K562 (cell line): ENCODE measurements around the gene MMP24OS. TPM values are rescaled to one million over a fixed set of nuclear protein-coding genes. Genes with fewer than 3 reads are reported as not detected.

Experiments
- ATAC-seq: fragments of 200-7000 bp; cut with Tn5 transposase; 3 replicates; pipeline ENCODE4 v1.9.1; 2020; ENCODE audit warnings: moderate library complexity
- BruUV-seq: library from RNA; stranded (reverse); fragments of 400-500 nt; replicated peaks from 2 replicates; lab custom pipeline; 2021; lab: Mats Ljungman, UMichigan
- CTCF ChIA-PET: fragments of 300-600 bp; formaldehyde crosslinking; extraction: SDS; loops from one replicate; lab custom pipeline; 2021; ENCODE audit warnings: low intra/inter-chr PET ratio; lab: Yijun Ruan, JAX
- POLR2A ChIA-PET: fragments of 300-600, 350-650 bp; sonication (Branson Sonifier 250); formaldehyde crosslinking; extraction: SDS; loops from one replicate; lab custom pipeline; 2021; ENCODE audit warnings: antibody characterized with exemption, inconsistent platforms; lab: Yijun Ruan, JAX
- DNase-seq, 4 experiments: peaks; one replicate each; pipeline versions ENCODE4 v3.0.0 to v3.0.0-alpha.2; 2011 to 2018; ENCODE audit warnings: low spot score in 3 of 4, mixed read lengths in 3 of 4; ENCODE audit errors: extremely low read depth in 1 of 4
- FAIRE-seq: peaks from 2 replicates; lab custom pipeline; 2011; peaks lifted over from hg19 to GRCh38; lab: Jason Lieb, UNC
- H2AFZ ChIP-seq: 2 replicates; pipeline ENCODE4 v1.6.0; 2011; ENCODE audit warnings: low read depth, low read length, control low read depth, inconsistent platforms
- H3K27ac ChIP-seq: fragments of 200-600 bp; 3 replicates; pipeline ENCODE4 v1.8.0; 2011; ENCODE audit warnings: low read depth, mild to moderate bottlenecking, control low read depth, inconsistent platforms, low read length, moderate library complexity, mixed read lengths; ENCODE audit errors: extremely low read depth
- H3K27me3 ChIP-seq, 2 experiments: fragments of 300-600 bp in 1 of 2; 2 replicates in 1 of 2; 3 replicates in 1 of 2; pipeline versions ENCODE4 v1.6.0 to v1.8.0; 2011; ENCODE audit warnings: inconsistent platforms in 2 of 2, low read length in 2 of 2, mild to moderate bottlenecking in 1 of 2, mixed read lengths in 1 of 2, moderate library complexity in 1 of 2; ENCODE audit not compliant: control insufficient read depth in 2 of 2, insufficient read depth in 2 of 2
- H3K36me3 ChIP-seq: fragments of 300-600 bp; 3 replicates; pipeline ENCODE4 v1.8.0; 2011; ENCODE audit warnings: mild to moderate bottlenecking, low read length, inconsistent platforms; ENCODE audit not compliant: control insufficient read depth, insufficient read depth
- H3K4me1 ChIP-seq, 2 experiments: fragments of 200-600 bp in 1 of 2; replicated peaks in 1 of 2; 2 replicates in 1 of 2; 3 replicates in 1 of 2; pipeline versions ENCODE4 v1.5.1 to v1.8.0; 2011; ENCODE audit warnings: inconsistent platforms in 2 of 2, low read length in 2 of 2, mild to moderate bottlenecking in 1 of 2, mixed read lengths in 1 of 2, moderate library complexity in 1 of 2; ENCODE audit not compliant: control insufficient read depth in 2 of 2, insufficient read depth in 2 of 2
- H3K4me2 ChIP-seq: 2 replicates; pipeline ENCODE4 v1.6.1; 2011; ENCODE audit warnings: low read length, control low read depth, inconsistent platforms, mixed read lengths; ENCODE audit not compliant: insufficient read depth
- H3K4me3 ChIP-seq: fragments of 200-600 bp; sonication (generic), shearing (Covaris generic); 2 replicates; pipeline ENCODE4 v1.5.1; 2016; ENCODE audit warnings: control low read depth, inconsistent platforms
- H3K79me2 ChIP-seq: fragments of 200-600 bp; 3 replicates; pipeline ENCODE4 v1.8.0; 2011; ENCODE audit warnings: low read length, inconsistent platforms; ENCODE audit not compliant: control insufficient read depth, insufficient read depth
- H3K9ac ChIP-seq, 2 experiments: 2 replicates each; pipeline versions ENCODE4 v1.6.0 to v1.6.1; 2011; ENCODE audit warnings: low read depth in 2 of 2, low read length in 2 of 2, control low read depth in 1 of 2, inconsistent platforms in 1 of 2, mild to moderate bottlenecking in 1 of 2, mixed read lengths in 1 of 2; ENCODE audit not compliant: insufficient read depth in 1 of 2
- H3K9me1 ChIP-seq: one replicate; pipeline ENCODE4 v1.6.0; 2011; ENCODE audit warnings: inconsistent platforms, mild to moderate bottlenecking, low read length, moderate library complexity; ENCODE audit not compliant: control insufficient read depth, insufficient read depth
- H3K9me3 ChIP-seq: replicated peaks from 2 replicates; pipeline ENCODE4 v1.5.1; 2011; ENCODE audit warnings: low read depth, low read length, inconsistent platforms; ENCODE audit not compliant: control insufficient read depth, insufficient read depth
- H4K20me1 ChIP-seq: replicated peaks from 2 replicates; pipeline ENCODE4 v1.6.1; 2011; ENCODE audit warnings: low read length, inconsistent platforms, mixed read lengths; ENCODE audit not compliant: control insufficient read depth, insufficient read depth
- BRD9 ChIP-seq: fragments of 450-650 bp; IDR thresholded peaks from 2 replicates; pipeline ENCODE4 v1.6.1; 2018; ENCODE audit warnings: low read depth; ENCODE audit not compliant: partially characterized antibody
- CBFA2T3 ChIP-seq: fragments of 450-650 bp; IDR thresholded peaks from 2 replicates; pipeline ENCODE4 v1.6.1; 2017
- DDX20 ChIP-seq: fragments of 450-650 bp; IDR thresholded peaks from 2 replicates; pipeline ENCODE4 v1.6.1; 2016; ENCODE audit warnings: missing genetic modification characterization, low read depth, mild to moderate bottlenecking, missing compliant biosample characterization, moderate library complexity
- MYC ChIP-seq, 2 experiments: fragments of 250-450 bp in 1 of 2; sonication (Bioruptor Pico) in 1 of 2; IDR thresholded peaks; 2 replicates each; pipeline versions ENCODE4 v1.5.1 to v1.6.1; 2012 to 2021; ENCODE audit warnings: low read depth in 2 of 2, borderline replicate concordance in 1 of 2, improper control_type of control experiment in 1 of 2, low read length in 1 of 2, mild to moderate bottlenecking in 1 of 2, moderate library complexity in 1 of 2
- NCOA1 ChIP-seq: fragments of 450-650 bp; IDR thresholded peaks from 2 replicates; pipeline ENCODE4 v1.6.1; 2016; ENCODE audit warnings: low read depth
- NFE2L1 ChIP-seq: fragments of 450-650 bp; IDR thresholded peaks from 2 replicates; pipeline ENCODE4 v1.6.1; 2016; ENCODE audit warnings: missing genetic modification characterization, low read depth, mild to moderate bottlenecking, missing compliant biosample characterization, moderate library complexity, borderline replicate concordance
- RB1 ChIP-seq: fragments of 450-650 bp; IDR thresholded peaks from 2 replicates; pipeline ENCODE4 v1.6.1; 2017; ENCODE audit warnings: low read depth, mild to moderate bottlenecking
- SREBF2 ChIP-seq: sonication (generic); formaldehyde crosslinking; IDR thresholded peaks from 2 replicates; pipeline ENCODE4 v1.4.0; 2020; ENCODE audit warnings: mild to moderate bottlenecking, missing genetic modification reagents
- ZFX ChIP-seq: sonication (generic); formaldehyde crosslinking; IDR thresholded peaks from 2 replicates; pipeline ENCODE4 v1.8.0; 2022; ENCODE audit warnings: mild to moderate bottlenecking, missing genetic modification reagents, moderate library complexity
- ZNF280A ChIP-seq: fragments of 450-650 bp; IDR thresholded peaks from 2 replicates; pipeline ENCODE4 v1.6.1; 2018; ENCODE audit warnings: mild to moderate bottlenecking, low read depth; ENCODE audit not compliant: partially characterized antibody
- WGBS: fragments of 100-300 bp; shearing (Covaris generic); methylation state at CpG from one replicate; pipeline ENCODE4 v1.1.6; 2016; ENCODE audit warnings: low coverage, mixed read lengths; ENCODE audit not compliant: insufficient coverage; ENCODE audit errors: missing lambda C conversion rate; 5-methylcytosine and 5-hydroxymethylcytosine counted together
- in situ Hi-C: fragments of 300-500 bp; cut with MboI; formaldehyde crosslinking; loops from 4 replicates; pipeline ENCODE4 v1.15.0; 2018; ENCODE audit warnings: inconsistent platforms, mixed read lengths
- intact Hi-C: fragments of 100-400 bp; cut with micrococcal nuclease; formaldehyde crosslinking; loops from 2 replicates; pipeline ENCODE4 v1.14.2; 2022
- polyA plus RNA-seq, 8 experiments: library from polyadenylated mRNA; depleted of rRNA in 4 of 8; stranded (reverse) in 5 of 8; unstranded in 3 of 8; fragments of >200 nt; fragmentation: Nextera tagmentation in 2 of 8; fragmentation: Illumina TruSeq in 1 of 8; extraction: Ambion mirVana in 2 of 8; extraction: Trizol in 1 of 8; gene quantifications; 2 replicates each; pipeline versions ENCODE4 v1.2.1 to v1.2.3, GENCODE V29; 2011 to 2014; ENCODE audit warnings: inconsistent platforms in 1 of 8, missing spikeins in 1 of 8
- total RNA-seq, 7 experiments: library from RNA; depleted of rRNA in 6 of 7; stranded (reverse); fragments of >200 nt in 6 of 7; fragmentation: Illumina TruSeq in 2 of 7; extraction: Trizol in 2 of 7; gene quantifications; 2 replicates each; pipeline versions ENCODE4 v1.2.1 to v1.2.3, GENCODE V29; 2011 to 2021; ENCODE audit warnings: low replicate concordance in 1 of 7

Gene MMP24OS
- total and polyA plus RNA-seq, 9 of the 15 experiments (the other 6 are each of a cell fraction or from before 2014, with no cell fraction given) = 0.92 to 41.5 (median 11.4) TPM

GRCh38 chr20:35296101-35296554 is 18.2 kb upstream of the MMP24OS start:
- in situ Hi-C loops = no loop called here
- FAIRE-seq = no peak
- no peak overlapping the region for H3K4me2 ChIP-seq

More at GRCh38 chr20:35296101-35296554, 18.2 kb upstream of the MMP24OS start:
- Histone ChIP-seq H3K36me3 (no peaks in the 10 kb centered on the region), H3K4me3 (no peak overlapping the region), H3K9me1 (peaks cover 3% of the 10 kb centered on the region), H3K4me1 (peaks cover 3 to 19% of the 10 kb centered on the region in 2 experiments; a peak in 4 of 5 replicates), H2AFZ (no peak overlapping the region), H3K79me2 (no peaks in the 10 kb centered on the region), H3K9me3 (no peaks in the 10 kb centered on the region), H3K27ac (no peak overlapping the region), H4K20me1 (0 out of 2 replicates have a peak, but pooled peaks cover 4% of the 10 kb centered on the region), H3K27me3 (peaks cover 31 to 54% of the 10 kb centered on the region in 2 experiments), H3K9ac (no peak overlapping the region)
- 15% methylated on average over 9 of the region's 9 CpGs for WGBS
- ATAC-seq = no peak
- TF ChIP-seq BRD9 (no peak), RB1 (no peak), CBFA2T3 (no peak), NCOA1 (no peak), NFE2L1 (no peak), MYC (IDR thresholded peaks at IDR 0.05; ENCODE audit: low read depth, low read length) (no peak), MYC (CRISPR knock-in tag; IDR thresholded peaks at IDR 0.05; ENCODE audit: borderline replicate concordance, low read depth) (no peak), ZNF280A (no peak), DDX20 (tag) (no peak), SREBF2 (CRISPR knock-in tag) (no peak), ZFX (CRISPR knock-in tag) (no peak)
- CTCF ChIA-PET = no interaction called here
- intact Hi-C loops = no loop called here
- no TSS peak for BruUV-seq
- no peak for DNase-seq
- POLR2A ChIA-PET = interaction anchor here (0.6 kb wide), 1 partner anchor 171 kb away, joined by 3 read pairs; no protein-coding TSS in a partner anchor
